Aorta (tissue), 5 donors: ENCODE measurements around the gene CFAP46. TPM values are rescaled to one million over a fixed set of nuclear protein-coding genes. Genes with fewer than 3 reads are reported as not detected.
"Not testable (repeated sequence)": the region's sequence is repeated elsewhere in the genome, so short reads cannot be mapped to it uniquely, and the experiment has no call there.

Experiments
- ATAC-seq: fragments of 200-7000 bp; cut with Tn5 transposase; one replicate; pipeline ENCODE4 v1.9.1; 2022; ENCODE audit warnings: moderate library complexity; ENCODE audit not compliant: low FRiP score
- DNase-seq, 2 donors: peaks; one replicate each; pipeline ENCODE4 v3.0.0-alpha.2; 2020
- H3K27ac ChIP-seq, 2 donors: one replicate each; pipeline ENCODE4 v1.5.1; 2013; ENCODE audit warnings: low read length in 2 of 2, mild to moderate bottlenecking in 2 of 2, moderate library complexity in 2 of 2, control low read depth in 1 of 2, inconsistent platforms in 1 of 2, low read depth in 1 of 2
- H3K27me3 ChIP-seq, 2 donors: one replicate each; pipeline ENCODE4 v1.6.1; 2013; ENCODE audit warnings: control low read depth in 1 of 2, low read length in 1 of 2, mild to moderate bottlenecking in 1 of 2, moderate library complexity in 1 of 2; ENCODE audit not compliant: insufficient read depth in 2 of 2, control insufficient read depth in 1 of 2
- H3K36me3 ChIP-seq, 2 donors: one replicate each; pipeline ENCODE4 v1.6.1; 2013; ENCODE audit warnings: control low read depth in 1 of 2, low read length in 1 of 2, mild to moderate bottlenecking in 1 of 2; ENCODE audit not compliant: insufficient read depth in 2 of 2, control insufficient read depth in 1 of 2
- H3K4me1 ChIP-seq, 2 donors: one replicate each; pipeline ENCODE4 v1.6.1; 2013; ENCODE audit warnings: low read length in 2 of 2, control low read depth in 1 of 2, mild to moderate bottlenecking in 1 of 2, moderate library complexity in 1 of 2; ENCODE audit not compliant: insufficient read depth in 2 of 2, control insufficient read depth in 1 of 2
- H3K4me3 ChIP-seq, 2 donors: one replicate each; pipeline ENCODE4 v1.5.1; 2013; ENCODE audit warnings: low read length in 2 of 2, control low read depth in 1 of 2, mild to moderate bottlenecking in 1 of 2
- H3K9me3 ChIP-seq: one replicate; pipeline ENCODE4 v1.6.1; 2013; ENCODE audit warnings: mild to moderate bottlenecking, low read length; ENCODE audit not compliant: control insufficient read depth
- whole genome bisulfite sequencing, 2 donors: extraction: QIAGEN DNeasy Blood & Tissue Kit; methylation state at CpG; one replicate each; pipeline ENCODE4 v1.1.7; 2013; 5-methylcytosine and 5-hydroxymethylcytosine counted together
- intact Hi-C, 2 donors: fragments of 100-400 bp; cut with DNase I; formaldehyde crosslinking; loops; one replicate each; pipeline versions ENCODE4 v1.14.2 to v1.15.0; 2022
- polyA plus RNA-seq, 2 donors: library from polyadenylated mRNA; stranded (reverse); fragments of 200-250 nt; gene quantifications; one replicate each; pipeline ENCODE4 v1.2.3, GENCODE V29; 2013
- total RNA-seq, 2 donors: library from RNA; stranded (reverse); fragmentation: NEBNext Ultra II Directional; extraction: Animal tissue kit (Norgen Biotek cat#: 25700); gene quantifications; one replicate each; pipeline ENCODE4 v1.2.1, GENCODE V29; 2021
- donor health status: healthy with polysubstance abuse.
- donor health status: Bipolar disorder and iron deficiency.
- donor health status: DM: no; HTN: no; CAD: no.
- donor health status: DM: no; HTN: no; CAD: no.
- donor health status: DM: yes; HTN: yes; CAD: no.

CFAP46 gene
- total and polyA plus RNA-seq, 4 donors = 0.42 TPM; not detected in 3

- Histone ChIP-seq H3K27me3 (no peaks in the 10 kb centered on the region), H3K4me1 (no peaks in the 10 kb centered on the region), H3K9me3 (peaks cover 3% of the 10 kb centered on the region), H3K27ac (no peak overlapping the region), H3K36me3 (no peaks in the 10 kb centered on the region), H3K4me3 (no peak overlapping the region)
- ATAC-seq (peak; percentile 65), DNase-seq (peak in 1 of 2 donors; percentile 64)
- intact Hi-C loops = no loop called here
- 88 to 90% methylated on average over 12 of the region's 12 CpGs for WGBS, 2 donors
These were observed 43.8 kb downstream of the CFAP46 start for GRCh38 chr10:132898391-132899053.

- no peak for ATAC-seq
These were observed 44.6 kb downstream of the CFAP46 start for GRCh38 chr10:132897516-132898381.

DNA sequence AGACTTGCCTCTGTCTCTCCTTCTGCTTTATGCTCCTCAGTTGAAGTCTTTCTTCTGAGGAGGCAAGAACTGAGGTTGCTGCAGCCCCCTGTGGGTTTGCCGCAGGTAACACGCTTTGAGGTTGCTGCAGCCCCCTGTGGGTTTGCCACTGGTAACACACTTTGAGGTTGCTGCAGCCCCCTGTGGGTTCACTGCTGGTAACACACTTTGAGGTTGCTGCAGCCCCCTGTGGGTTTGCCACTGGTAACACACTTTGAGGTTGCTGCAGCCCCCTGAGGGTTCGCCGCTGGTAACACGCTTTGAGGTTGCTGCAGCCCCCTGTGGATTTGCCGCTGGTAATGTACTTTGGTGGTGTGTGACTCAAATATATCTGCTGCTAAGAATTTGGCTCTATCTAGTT is 48.6 kb downstream of the CFAP46 start:
- intact Hi-C loops, ATAC-seq, H3K4me1 ChIP-seq, H3K36me3 ChIP-seq, H3K27me3 ChIP-seq, H3K9me3 ChIP-seq, H3K27ac ChIP-seq, H3K4me3 ChIP-seq: not testable (repeated sequence)
- peak; percentile 12 to 23 for DNase-seq
- 42 to 50% methylated on average over 6 of the region's 6 CpGs for WGBS, 2 donors

More at GRCh38 chr10:132897516-132898381, 44.6 kb downstream of the CFAP46 start:
- no peak overlapping the region for H3K4me3 ChIP-seq
- H3K27ac ChIP-seq = no peak overlapping the region
- H3K9me3 ChIP-seq = peaks cover 2% of the 10 kb centered on the region
- H3K4me1 ChIP-seq = no peaks in the 10 kb centered on the region
- H3K36me3 ChIP-seq = no peaks in the 10 kb centered on the region
- no peaks in the 10 kb centered on the region for H3K27me3 ChIP-seq
- DNase-seq = peak in 1 of 2 donors; percentile 49
- WGBS, 2 donors = 82 to 85% methylated on average over 15 to 16 of the region's 16 CpGs
- intact Hi-C loops = no loop called here

- intact Hi-C loops = no loop called here
- Histone ChIP-seq H3K27ac (no peak overlapping the region), H3K4me1 (no peaks in the 10 kb centered on the region), H3K36me3 (no peaks in the 10 kb centered on the region), H3K4me3 (no peak overlapping the region), H3K27me3 (no peaks in the 10 kb centered on the region), H3K9me3 (peaks cover 2% of the 10 kb centered on the region)
- DNase-seq (peak in 1 of 2 donors; percentile 46), ATAC-seq (no peak)
- 57 to 63% methylated on average over 9 of the region's 9 CpGs for WGBS, 2 donors
These were observed 49.3 kb downstream of the CFAP46 start for GRCh38 chr10:132893090-132893489.

- ATAC-seq (no peak), DNase-seq (peak in 1 of 2 donors; percentile 20)
- Histone ChIP-seq H3K4me1 (no peaks in the 10 kb centered on the region), H3K36me3 (no peaks in the 10 kb centered on the region), H3K27ac (no peak overlapping the region), H3K9me3 (peaks cover 2% of the 10 kb centered on the region), H3K27me3 (no peaks in the 10 kb centered on the region), H3K4me3 (no peak overlapping the region)
- intact Hi-C loops = no loop called here
- WGBS, 2 donors = 39 to 50% methylated on average over 12 of the region's 12 CpGs
These were observed 50.4 kb downstream of the CFAP46 start for GRCh38 chr10:132892004-132892403.

- DNase-seq (peak in 1 of 2 donors; percentile 19), ATAC-seq (no peak)
- 85 to 88% methylated on average over 6 of the region's 6 CpGs for WGBS, 2 donors
- Histone ChIP-seq H3K27ac (no peak overlapping the region), H3K9me3 (peaks cover 2% of the 10 kb centered on the region), H3K4me3 (no peak overlapping the region), H3K27me3 (no peaks in the 10 kb centered on the region), H3K36me3 (no peaks in the 10 kb centered on the region), H3K4me1 (no peaks in the 10 kb centered on the region)
- intact Hi-C loops = no loop called here
These were observed 51.0 kb downstream of the CFAP46 start for GRCh38 chr10:132891368-132891767.

DNA sequence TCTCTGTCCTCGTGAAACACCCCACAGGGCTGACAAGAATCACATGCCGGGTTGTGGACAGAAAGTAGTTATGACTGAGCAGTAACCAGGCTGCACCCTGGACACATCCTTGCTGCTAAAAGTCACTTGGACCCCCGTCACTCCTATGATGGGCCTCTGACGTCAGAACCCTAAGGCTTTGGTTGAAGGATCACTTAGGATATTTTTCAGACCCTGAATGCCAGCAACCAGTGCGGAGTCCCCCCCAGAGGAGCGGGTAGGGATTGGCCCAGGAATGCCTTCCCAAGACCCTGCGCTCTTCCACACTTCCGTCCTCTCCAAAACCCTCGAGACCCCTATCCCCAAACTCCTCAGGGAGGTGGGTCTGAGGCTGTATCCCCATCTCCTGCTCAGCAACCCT is 52.1 kb downstream of the CFAP46 start:
- WGBS, 2 donors = 54 to 66% methylated on average over 9 of the region's 9 CpGs
- Histone ChIP-seq H3K36me3 (no peaks in the 10 kb centered on the region), H3K27ac (no peak overlapping the region), H3K9me3 (no peaks in the 10 kb centered on the region), H3K4me1 (no peaks in the 10 kb centered on the region), H3K27me3 (no peaks in the 10 kb centered on the region), H3K4me3 (no peak overlapping the region)
- ATAC-seq (no peak), DNase-seq (peak; percentile 17 to 65)
- intact Hi-C loops = no loop called here

GRCh38 chr10:132889556-132889955 is 52.8 kb downstream of the CFAP46 start:
- intact Hi-C loops = no loop called here
- no peak for ATAC-seq
- Histone ChIP-seq H3K4me1 (no peaks in the 10 kb centered on the region), H3K36me3 (no peaks in the 10 kb centered on the region), H3K27ac (no peak overlapping the region), H3K4me3 (no peak overlapping the region), H3K27me3 (no peaks in the 10 kb centered on the region), H3K9me3 (no peaks in the 10 kb centered on the region)
- WGBS, 2 donors = 43 to 45% methylated on average over 16 of the region's 16 CpGs
- peak; percentile 17 to 46 for DNase-seq
